ENCODE results near the gene BACE2. TPM values are rescaled to one million over a fixed set of nuclear protein-coding genes. Genes with fewer than 3 reads are reported as not detected.
A peak's percentile ranks its signal among the peaks of the same experiment; 100 is the strongest.
"Not testable (repeated sequence)": the region's sequence is repeated elsewhere in the genome, so short reads cannot be mapped to it uniquely, and the experiment has no call there.

Gene BACE2
- total RNA-seq, 1 donor, result 8.1 TPM

DNA sequence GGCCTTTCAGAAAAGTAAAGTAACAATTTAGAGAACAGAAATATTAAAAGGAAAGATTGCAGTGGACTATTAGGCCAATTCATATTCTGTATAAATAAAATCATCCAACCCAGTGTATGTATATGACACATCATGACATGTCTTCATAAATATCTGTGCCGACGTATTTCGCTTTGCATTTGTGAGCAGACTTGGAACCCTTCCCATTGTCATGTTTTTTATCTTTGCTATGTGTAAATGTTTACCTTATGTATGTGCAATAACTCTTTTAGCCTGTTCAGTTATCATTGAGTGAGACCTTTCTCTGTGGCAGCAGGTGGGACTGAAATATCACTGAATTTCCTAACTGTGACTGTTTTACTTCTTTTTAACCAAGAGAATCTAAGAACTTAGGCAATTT, 90.7 kb downstream of the BACE2 start:
- DNase-seq (ENCODE audit: low read depth in 2 of 3, low spot score in 2 of 3), result no peak

GRCh38 chr21:41260428-41260827, 92.5 kb downstream of the BACE2 start:
- no peak for DNase-seq (ENCODE audit: low read depth in 2 of 3, low spot score in 2 of 3)

- DNase-seq (ENCODE audit: low read depth in 2 of 3, low spot score in 2 of 3), result no peak
These were observed 99.4 kb downstream of the BACE2 start for GRCh38 chr21:41267346-41267745.

DNA sequence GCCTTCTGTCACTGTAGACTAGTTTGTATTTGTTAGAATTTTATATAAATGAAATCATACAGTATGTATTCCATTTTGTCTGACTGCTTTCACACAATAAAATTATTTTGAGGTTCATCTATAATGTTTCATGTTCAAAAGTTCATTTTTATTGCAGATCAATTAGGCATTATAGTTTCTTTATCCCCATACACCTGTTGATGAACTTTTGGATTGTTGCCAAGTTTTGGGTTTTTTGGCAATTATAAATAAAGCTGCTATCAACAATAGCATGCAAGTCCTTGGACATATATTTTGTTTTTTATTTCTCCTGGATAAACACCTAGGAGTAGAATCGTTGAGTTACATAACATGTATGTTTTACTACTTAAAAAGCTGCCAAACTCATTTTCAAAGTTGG, 101.6 kb downstream of the BACE2 start:
- DNase-seq (ENCODE audit: low read depth in 2 of 3, low spot score in 2 of 3), result no peak

GRCh38 chr21:41277196-41277595, 109.2 kb downstream of the BACE2 start:
- no peak for DNase-seq (ENCODE audit: low read depth in 2 of 3, low spot score in 2 of 3)

DNA sequence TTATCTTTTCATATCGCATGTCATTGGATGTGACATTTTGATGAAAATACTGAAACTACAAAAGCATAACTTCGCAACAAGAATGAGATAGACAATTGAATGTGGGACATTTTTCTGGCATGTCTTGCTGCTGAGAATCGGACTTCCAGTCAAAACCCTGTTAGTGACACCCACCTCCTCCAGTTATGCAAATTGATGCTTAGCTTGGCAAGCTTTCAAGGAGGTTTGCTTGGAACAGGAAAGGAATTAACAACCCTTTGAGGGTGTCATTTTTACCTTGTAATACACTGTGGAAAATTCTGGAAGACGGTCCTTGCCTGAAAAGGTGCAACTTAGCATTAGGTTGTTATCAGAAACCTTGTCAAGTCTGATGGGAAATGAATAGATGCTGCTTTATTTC, 109.9 kb downstream of the BACE2 start:
- DNase-seq (ENCODE audit: low read depth in 2 of 3, low spot score in 2 of 3), result no peak

DNA sequence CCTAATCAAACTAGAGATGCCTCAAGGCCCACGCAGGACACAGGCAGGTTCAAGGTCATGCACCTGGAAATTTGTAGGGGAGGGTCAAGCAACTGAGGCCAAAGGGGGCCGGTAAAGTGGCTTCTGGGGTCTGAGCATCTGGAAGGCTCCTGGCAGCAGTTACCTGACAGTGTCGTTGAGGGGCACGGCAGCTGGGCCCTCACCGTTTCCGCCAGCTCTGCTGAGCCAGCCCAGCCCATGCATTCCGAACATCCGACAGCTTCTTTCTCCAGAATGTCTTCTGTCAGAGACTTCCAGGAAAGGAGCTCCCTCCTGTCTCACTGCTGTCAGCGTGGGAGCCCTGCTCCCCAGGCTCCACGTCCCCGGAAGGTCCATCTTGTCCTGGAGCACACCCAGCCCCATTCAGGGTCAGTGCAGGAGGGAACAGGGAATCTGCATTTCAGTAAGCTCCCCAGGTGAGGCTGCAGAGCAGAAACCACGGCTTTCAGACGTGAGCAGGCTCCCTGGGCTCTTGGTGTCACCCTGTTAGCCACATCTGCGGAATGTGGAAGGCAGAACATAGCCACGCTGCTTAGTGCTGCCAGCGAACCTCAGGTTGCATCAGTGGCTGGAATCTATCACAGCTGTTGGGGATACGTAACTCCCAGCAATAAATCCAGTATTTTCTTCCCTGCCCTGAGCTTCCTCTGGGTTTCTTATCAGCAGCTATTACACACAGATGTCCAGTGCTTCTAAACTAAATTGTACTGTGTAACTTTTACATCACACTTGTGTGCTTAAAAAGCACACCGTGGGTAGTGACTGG, 112.4 kb downstream of the BACE2 start:
- no peak for DNase-seq (ENCODE audit: low read depth in 2 of 3, low spot score in 2 of 3)

DNA sequence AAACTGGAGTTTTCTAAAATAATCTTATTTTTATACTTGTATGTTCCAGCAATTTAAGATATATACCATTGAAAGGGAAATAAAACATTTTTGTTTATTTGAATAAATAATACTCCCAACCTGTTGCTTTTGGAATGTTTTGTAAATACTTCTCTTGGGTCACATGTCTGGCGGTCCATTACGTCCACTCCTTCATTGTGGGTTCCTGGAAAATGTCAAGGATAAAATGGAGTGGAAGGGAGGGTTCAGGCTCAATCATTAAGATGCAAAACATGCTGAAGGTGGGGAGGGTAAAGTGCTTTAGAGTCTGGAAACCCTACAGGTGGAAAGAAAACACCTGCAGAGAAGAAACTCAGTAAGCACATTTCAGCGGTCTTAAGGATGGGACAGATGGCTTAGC, 114.5 kb downstream of the BACE2 start:
- DNase-seq (ENCODE audit: low read depth in 2 of 3, low spot score in 2 of 3), result no peak

GRCh38 chr21:41283211-41283818, 115.4 kb downstream of the BACE2 start:
- peak; percentile 33 to 91 (median 67) for DNase-seq (ENCODE audit: low read depth in 2 of 3, low spot score in 2 of 3)

DNA sequence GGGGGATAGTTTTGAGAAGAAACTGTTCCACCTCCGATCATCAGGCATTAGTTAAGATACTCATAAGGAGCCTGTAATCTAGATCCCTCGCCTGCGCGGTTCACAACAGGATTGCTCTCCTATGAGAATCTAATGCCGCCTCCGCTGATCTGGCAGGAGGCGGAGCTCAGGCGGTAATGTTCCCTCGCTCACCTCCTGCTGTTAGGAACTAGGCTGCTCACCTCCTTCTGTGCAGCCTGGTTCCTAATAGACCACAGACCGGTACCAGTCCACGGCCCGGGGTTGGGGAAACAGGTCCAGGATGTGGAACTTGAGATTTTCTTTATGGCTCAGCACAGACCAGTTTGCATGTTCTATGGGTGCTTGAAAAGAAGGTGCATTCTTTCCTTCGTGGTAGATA, 121.5 kb downstream of the BACE2 start:
- DNase-seq (ENCODE audit: low read depth in 2 of 3, low spot score in 2 of 3), result no peak

DNA sequence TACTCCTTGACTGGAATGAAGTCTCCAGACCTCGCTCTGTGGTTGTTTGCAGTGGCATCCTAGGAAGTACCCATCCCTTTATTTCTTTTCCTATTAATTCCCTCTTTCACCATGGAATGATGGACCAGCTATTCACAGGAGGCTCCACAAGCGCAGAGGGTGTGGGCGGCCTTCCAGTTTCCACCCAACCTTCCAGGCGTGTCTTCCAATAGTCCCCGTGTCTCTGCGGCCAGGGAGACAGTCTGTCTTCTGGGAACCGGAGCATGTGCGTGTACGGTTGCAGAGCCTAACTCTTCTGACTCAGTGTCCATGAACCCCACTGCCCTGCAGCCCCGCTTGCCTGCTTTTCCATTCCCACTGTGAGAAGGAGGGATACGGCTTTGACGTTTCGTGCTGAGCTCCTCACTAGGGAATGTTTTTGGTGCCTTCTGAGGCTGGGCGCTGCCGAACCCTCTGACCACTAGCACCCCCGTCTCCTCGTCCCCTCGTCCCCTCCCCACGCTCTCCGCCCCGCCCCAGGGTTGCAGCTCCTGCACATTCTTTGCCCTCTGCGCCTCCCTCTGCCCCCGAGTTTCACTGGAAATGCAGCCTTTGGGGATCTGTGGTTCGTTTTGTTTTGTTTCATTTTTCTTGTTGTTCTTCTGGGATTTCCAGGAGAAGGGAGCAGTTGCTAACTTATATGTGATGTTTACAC, 122.3 kb downstream of the BACE2 start:
- DNase-seq (ENCODE audit: low read depth in 2 of 3, low spot score in 2 of 3), result no peak

DNA sequence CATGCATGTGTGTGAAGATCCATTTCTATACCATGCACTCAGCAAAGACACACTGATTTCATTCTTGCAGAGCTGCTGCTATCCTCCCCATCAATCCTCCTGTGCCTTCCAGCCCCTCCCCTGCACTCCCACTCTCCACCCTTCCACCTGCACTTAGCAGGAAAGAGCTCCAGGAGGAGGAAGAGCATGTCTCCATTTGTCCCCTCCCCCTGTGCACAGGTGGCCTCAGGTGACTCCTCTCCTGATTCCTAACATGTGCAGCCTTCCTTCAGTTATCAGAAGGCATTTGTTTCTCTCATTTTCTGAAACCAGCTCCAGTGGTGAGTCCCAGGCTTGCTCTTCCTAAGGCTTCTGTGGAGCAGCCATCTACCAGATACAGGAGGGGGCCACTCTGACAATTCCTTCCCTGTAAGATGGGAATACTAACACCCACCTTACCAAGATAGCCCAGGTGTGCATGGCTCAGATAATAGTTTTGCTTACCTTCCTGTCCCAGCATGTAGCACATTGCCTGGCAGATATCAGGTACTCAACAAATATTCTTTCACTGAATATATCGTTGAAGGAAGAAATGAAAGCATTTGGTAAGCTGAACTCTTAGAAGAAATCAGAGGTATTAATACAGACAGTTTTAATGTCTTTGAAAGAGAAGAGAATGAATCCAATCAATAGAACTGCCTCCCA, 126.7 kb downstream of the BACE2 start:
- DNase-seq (ENCODE audit: low read depth in 2 of 3, low spot score in 2 of 3), result no peak

DNA sequence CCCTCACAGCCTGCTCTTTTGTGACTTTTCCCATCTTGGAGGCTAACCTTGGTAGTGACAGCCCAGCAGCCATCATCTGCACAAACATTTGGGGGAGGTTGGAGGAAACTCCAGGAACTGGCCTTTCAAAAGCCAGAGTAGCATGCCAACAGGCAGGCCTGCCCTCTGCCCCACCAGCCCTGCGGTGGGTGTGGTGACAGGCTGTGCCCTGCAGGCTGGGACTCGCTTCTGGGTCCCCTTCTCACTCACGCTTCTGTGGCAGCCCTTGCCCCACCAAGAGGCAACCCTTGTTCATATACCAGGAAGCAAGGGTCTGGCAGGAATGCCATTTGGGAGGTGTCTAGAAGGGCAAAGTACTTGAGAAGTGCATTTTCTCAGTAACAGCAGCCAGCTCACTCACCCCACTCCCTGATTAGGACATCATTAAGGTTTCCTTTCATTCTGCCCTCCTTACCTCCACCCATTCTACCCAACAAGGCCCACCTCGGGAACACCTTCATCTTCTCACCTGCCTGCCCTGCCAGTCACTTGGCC, 127.8 kb downstream of the BACE2 start:
- DNase-seq (ENCODE audit: low read depth in 2 of 3, low spot score in 2 of 3), result no peak

GRCh38 chr21:41302976-41303375, 135.0 kb downstream of the BACE2 start:
- DNase-seq (ENCODE audit: low read depth in 2 of 3, low spot score in 2 of 3), result no peak

DNA sequence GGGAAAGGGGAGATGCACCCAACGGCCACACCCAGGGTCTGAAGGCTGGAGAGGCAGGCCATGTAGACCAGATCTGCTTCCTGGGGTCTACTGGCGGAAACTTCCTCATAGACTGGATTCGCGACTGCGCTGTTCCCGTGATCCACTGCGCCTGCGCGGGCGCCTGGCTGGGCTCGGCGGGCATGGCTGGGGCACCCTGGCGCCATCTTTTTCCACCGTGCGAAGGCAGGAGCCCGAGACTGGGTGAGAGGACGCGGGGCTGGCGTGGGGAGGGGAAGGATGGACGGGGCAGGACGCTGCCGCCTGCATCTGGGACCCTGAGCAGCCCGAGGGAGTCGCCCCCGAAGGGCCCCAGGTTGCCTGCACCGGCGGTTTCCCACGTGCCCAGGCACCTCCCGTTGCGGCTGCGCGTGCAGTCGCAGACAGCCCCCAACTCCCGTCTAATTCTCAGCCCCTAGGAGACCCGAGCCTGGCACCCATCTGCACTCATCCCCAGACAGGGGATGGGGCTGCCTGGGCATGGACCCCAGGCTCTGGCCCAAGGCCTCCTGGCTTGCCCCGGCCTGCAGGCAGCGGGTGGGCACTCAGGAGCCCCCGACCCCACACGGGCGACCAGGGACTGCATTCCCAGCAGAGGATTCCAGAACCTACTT, 136.2 kb downstream of the BACE2 start:
- DNase-seq (ENCODE audit: low read depth in 2 of 3, low spot score in 2 of 3), result no peak

- no peak for DNase-seq (ENCODE audit: low read depth in 2 of 3, low spot score in 2 of 3)
These were observed 139.3 kb downstream of the BACE2 start for GRCh38 chr21:41307219-41307618.

DNA sequence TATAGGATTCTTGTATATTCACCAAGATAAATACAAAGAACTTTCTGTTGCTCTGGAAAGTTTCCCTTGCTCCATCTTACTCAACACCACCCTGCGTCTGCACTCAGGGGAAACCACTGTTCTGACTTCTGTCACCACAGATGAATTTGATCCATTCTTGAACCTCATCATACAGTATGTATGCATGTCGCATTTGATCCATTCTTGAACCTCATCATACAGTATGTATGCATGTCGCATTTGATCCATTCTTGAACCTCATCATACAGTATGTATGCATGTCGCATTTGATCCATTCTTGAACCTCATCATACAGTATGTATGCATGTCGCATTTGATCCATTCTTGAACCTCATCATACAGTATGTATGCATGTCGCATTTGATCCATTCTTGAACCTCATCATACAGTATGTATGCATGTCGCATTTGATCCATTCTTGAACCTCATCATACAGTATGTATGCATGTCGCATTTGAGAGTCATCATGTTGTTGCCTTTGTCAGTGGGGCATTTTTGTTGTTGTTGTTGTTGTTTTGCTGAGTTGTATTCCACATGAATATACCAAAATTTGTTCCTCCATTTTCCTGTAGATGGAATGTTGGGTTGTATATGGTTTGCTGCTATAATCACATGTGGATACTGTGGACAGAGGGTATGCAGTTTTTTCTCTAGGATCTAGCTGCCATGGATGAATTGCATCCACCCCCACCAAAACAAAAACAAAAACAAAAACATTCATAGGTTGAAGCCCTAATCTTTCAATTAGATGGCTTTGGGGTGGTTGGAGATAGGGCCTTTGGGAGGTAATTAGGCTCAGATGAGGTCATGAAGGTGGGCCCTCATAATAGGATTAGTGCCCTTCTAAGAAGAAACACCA, 145.6 kb downstream of the BACE2 start:
- not testable (repeated sequence) for DNase-seq (ENCODE audit: low read depth in 2 of 3, low spot score in 2 of 3)

- DNase-seq (ENCODE audit: low read depth in 2 of 3, low spot score in 2 of 3), result no peak
These were observed 147.8 kb downstream of the BACE2 start for GRCh38 chr21:41315726-41316125.

All from hematopoietic multipotent progenitor cell (in vitro differentiated cells).